ENCODE results near the gene TMEM170A. TPM values are rescaled to one million over a fixed set of nuclear protein-coding genes. Genes with fewer than 3 reads are reported as not detected.

The TMEM170A gene
- total and polyA plus RNA-seq, 10 of the 15 experiments (the other 5 are each of a cell fraction or from before 2014, with no cell fraction given) = 7.3 to 28.2 (median 20.9) TPM

- TF ChIP-seq ATF2 (IDR thresholded peaks at IDR 0.05; ENCODE audit: low read length) = no peak
- TF ChIP-seq YY1 (IDR thresholded peaks at IDR 0.05; ENCODE audit: low read depth, low read length) = peak; percentile 59; the same call in 1 of the 2 replicates
- TF ChIP-seq ATF3 (IDR thresholded peaks at IDR 0.05; ENCODE audit: borderline replicate concordance, extremely low read depth, low read depth, low read length) = no peak
- TF ChIP-seq HDAC6 (IDR thresholded peaks at IDR 0.05; ENCODE audit: unreplicated experiment) = no peak
- no peak for TF ChIP-seq NFXL1 (IDR thresholded peaks at IDR 0.05; ENCODE audit: borderline replicate concordance)
- TF ChIP-seq POLR2AphosphoS5 (IDR thresholded peaks at IDR 0.05; ENCODE audit: low read length) = no peak
- no peak for TF ChIP-seq RELB (IDR thresholded peaks at IDR 0.05; ENCODE audit: low read depth)
- no peak for TF ChIP-seq MAX (IDR thresholded peaks at IDR 0.05; ENCODE audit: low read depth, low read length)
- TF ChIP-seq EZH2 (IDR thresholded peaks at IDR 0.05; ENCODE audit: borderline replicate concordance, control insufficient read depth, low read depth, low read length) = no peak
- no peak for TF ChIP-seq ZNF274 (IDR thresholded peaks at IDR 0.05; ENCODE audit: insufficient read depth, insufficient read length)
- TF ChIP-seq CBX5 (IDR thresholded peaks at IDR 0.05; ENCODE audit: low read depth) = no peak
- TF ChIP-seq FOXK2 (IDR thresholded peaks at IDR 0.05) = no peak
- TF ChIP-seq RBBP5 (conservative IDR thresholded peaks at IDR 0.05) = no peak
- TF ChIP-seq ZBTB11 (CRISPR knock-in tag; IDR thresholded peaks at IDR 0.05) = no peak
- TF ChIP-seq IKZF1 (conservative IDR thresholded peaks at IDR 0.05) = no peak
- no peak for TF ChIP-seq PAX5 (IDR thresholded peaks at IDR 0.05; ENCODE audit: borderline replicate concordance, low read depth, low read length)
- TF ChIP-seq PKNOX1 (IDR thresholded peaks at IDR 0.05) = peak; percentile 34; the same call in 1 of the 2 replicates
- peak; percentile 87 for TF ChIP-seq SMC3 (IDR thresholded peaks at IDR 0.05; ENCODE audit: borderline replicate concordance, low read length)
- no peak for TF ChIP-seq NR2C1 (IDR thresholded peaks at IDR 0.05)
- no peak for TF ChIP-seq CHD4 (IDR thresholded peaks at IDR 0.05)
- 0 out of 2 replicates have a peak, but pooled peaks have one; percentile 19 for TF ChIP-seq TAF1 (IDR thresholded peaks at IDR 0.05; ENCODE audit: borderline replicate concordance, low read depth, low read length)
- no peak for TF ChIP-seq SUZ12 (IDR thresholded peaks at IDR 0.05; ENCODE audit: unreplicated experiment)
Observed at GRCh38 chr16:75471723-75472633, 7.5 kb upstream of the TMEM170A start (continued).
